NCI-H526 (cell line): ENCODE measurements around the gene SSRP1.
"Not testable (repeated sequence)": the region's sequence is repeated elsewhere in the genome, so short reads cannot be mapped to it uniquely, and the experiment has no call there.

Experiments used
- DNase-seq, 2 experiments: peaks; one replicate each; lab custom pipeline; 2025; lab: John Stamatoyannopoulos, UW

The SSRP1 gene, protein sequence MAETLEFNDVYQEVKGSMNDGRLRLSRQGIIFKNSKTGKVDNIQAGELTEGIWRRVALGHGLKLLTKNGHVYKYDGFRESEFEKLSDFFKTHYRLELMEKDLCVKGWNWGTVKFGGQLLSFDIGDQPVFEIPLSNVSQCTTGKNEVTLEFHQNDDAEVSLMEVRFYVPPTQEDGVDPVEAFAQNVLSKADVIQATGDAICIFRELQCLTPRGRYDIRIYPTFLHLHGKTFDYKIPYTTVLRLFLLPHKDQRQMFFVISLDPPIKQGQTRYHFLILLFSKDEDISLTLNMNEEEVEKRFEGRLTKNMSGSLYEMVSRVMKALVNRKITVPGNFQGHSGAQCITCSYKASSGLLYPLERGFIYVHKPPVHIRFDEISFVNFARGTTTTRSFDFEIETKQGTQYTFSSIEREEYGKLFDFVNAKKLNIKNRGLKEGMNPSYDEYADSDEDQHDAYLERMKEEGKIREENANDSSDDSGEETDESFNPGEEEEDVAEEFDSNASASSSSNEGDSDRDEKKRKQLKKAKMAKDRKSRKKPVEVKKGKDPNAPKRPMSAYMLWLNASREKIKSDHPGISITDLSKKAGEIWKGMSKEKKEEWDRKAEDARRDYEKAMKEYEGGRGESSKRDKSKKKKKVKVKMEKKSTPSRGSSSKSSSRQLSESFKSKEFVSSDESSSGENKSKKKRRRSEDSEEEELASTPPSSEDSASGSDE

DNA sequence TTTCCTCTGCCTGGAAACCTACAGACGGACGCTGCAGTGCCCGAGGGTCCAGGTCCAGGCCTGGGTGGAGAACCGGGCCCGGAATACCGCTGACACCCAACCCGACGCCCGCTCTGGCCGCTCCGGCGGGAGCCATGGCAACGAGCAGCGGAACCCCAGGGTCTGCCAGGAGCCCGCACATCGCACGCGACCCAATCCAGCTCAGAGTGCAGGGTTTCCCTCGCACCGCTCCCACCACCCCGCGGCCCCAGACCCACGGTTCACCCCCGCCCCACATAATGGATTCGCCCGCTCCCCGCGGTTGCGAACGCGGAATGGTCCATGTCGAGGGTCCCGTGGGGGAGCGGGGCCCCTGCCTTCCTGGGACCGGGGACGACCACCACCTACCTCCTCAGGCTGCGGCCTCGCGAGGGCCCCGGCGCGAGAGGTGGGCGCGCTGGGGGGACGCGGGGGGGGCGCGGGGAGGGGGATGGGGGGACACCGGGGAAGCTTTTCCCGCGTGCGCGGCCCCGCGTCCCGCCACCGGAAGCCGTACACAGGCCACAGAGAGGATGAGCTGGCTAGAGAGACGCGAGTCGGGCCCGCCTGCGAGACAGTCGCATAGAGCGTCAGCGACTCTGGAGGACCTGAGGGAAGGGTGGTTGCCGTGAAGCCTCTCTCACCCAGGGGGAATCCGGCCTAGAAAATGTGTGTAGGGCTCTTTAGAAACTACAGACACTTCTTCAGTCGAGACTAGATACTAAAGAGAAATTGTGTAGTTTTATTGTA is at the start of gene SSRP1:
SSRP1 (minus strand) TSS at position 550 of the 768 bp plus-strand sequence. CDS start 771 bp downstream, outside the sequence.
- peak; percentile 83 to 95 for DNase-seq

DNA sequence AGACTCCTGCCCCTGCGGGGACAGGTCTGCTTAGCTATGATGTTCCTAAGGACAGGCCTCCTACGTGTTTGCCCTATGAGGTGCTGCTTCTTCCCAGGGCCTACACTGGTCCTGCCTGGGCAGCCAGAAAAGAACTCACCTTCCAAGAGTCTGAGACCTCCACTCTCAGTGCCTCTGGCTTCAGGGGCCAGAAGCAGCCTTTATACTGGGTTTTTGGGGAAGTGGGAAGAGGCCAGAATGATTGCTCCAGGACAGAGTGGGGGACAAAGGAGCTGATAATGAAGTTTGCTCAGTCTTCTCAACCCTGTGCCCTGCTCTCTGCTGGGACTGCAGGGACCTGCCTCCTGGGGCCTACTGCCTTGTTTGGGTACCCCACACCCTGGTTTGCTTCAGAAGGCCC is 45.3 kb upstream of the SSRP1 start, which contains the start of gene PRG3:
PRG3 (minus strand) TSS at position 176 of the 400 bp plus-strand sequence. CDS start 442 bp downstream, outside the sequence.
- DNase-seq: no peak

GRCh38 chr11:57379732-57380131 is 44.0 kb upstream of the SSRP1 start:
- no peak for DNase-seq

GRCh38 chr11:57378186-57378585 is 42.5 kb upstream of the SSRP1 start:
- DNase-seq: no peak

DNA sequence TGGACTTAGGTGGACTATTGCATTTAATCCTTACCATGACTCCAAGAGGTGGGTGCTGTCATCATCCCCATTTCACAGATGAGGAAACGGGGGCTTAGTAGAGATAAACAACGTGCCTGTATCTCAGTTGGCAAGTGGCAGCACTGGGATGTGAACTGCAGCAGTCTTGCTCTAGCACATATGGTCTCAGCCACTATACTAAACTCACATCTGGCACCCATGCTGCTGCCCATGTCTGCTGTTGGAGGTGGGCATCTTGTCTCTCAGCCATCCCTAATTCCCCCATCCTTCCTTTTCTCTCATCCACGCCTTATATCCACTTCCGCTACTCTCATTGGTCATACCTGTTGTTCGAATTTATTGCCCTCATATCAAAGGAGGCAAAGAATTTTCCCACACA is 41.4 kb upstream of the SSRP1 start:
- DNase-seq: no peak

DNA sequence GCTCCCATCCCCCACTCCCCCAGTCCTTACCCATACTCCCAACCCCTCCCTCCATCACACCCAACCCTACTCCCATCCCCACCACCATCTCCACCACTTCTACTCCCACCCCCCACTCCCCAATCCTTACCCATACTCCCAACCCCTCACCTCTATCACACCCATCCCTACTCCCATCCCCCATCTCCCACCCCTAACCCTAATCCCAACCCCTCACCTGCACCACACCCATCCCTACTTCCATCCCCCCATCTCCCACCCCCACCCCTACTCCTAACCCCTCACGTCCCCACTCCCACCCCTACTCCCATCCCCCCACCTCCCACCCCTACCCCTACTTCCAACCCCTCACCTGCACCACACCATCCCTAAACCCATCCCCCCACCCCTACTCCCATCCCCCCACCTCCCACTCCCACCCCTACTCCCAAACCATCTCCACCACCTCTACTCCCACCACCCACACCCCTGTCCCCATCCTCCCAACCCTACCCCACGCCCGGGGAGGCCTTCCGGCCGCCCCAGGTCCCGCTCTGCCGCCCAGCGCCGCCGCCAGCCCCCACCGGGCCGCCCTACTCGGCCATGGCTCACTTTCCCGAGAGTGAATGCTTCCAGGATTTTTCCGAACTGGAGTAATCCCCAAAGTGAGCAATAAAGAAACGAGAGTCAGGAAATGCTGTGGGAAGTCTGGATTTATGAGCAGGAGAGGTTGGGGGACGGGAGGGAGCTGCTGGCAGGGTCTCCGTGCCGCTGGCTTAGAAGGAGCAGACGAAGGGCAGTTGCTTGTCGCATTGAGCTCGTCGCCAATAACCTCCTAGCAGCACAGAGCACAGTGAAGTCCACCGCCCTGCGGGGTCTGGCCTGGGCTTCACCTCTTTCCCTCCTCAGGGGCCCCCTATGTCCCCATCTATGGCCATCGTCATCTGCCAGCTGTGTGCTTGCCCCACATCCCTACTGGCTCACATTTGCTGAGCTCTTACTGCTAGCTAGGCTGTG is 40.7 kb upstream of the SSRP1 start:
- no peak for DNase-seq

DNA sequence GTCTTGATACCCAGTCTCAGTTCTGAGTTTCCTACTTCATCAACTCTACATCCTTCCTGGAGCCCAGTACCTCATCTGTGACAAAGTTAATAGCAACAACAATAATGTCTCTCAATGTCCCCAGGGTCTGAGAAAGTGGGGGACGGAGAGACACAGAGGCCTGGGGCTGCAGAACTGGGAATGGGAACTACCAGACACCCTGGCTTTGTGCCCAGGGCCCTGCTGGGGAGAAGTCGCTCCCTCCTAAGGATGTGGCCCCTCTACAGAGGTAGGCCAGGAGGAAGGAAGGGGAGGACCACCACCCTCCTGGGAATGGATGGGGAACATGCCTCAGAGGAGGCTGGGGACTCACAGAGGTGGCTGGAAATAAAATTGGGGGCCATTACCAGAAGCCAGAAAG is 39.8 kb upstream of the SSRP1 start:
- no peak for DNase-seq

GRCh38 chr11:57374966-57375365 is 39.3 kb upstream of the SSRP1 start:
- no peak for DNase-seq

DNA sequence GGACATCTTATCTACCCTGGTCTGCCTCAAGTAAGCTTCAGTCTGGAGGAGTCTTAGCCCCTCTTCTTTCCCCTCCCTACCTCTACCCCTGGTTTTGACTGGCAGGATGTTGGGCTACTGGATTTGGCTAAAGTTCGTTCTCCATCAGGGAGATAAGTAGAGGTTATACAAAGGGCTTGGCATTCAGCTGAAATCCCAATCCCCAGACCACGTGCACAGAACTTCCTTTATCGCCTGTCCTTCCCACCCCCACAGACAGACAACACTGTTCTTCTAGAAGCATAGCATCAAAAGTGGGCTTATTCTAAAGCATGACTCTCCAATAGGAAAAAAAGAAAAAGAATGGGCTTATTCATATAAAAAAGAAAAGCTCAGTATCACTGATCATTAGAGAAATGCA is 37.5 kb upstream of the SSRP1 start:
- no peak for DNase-seq

DNA sequence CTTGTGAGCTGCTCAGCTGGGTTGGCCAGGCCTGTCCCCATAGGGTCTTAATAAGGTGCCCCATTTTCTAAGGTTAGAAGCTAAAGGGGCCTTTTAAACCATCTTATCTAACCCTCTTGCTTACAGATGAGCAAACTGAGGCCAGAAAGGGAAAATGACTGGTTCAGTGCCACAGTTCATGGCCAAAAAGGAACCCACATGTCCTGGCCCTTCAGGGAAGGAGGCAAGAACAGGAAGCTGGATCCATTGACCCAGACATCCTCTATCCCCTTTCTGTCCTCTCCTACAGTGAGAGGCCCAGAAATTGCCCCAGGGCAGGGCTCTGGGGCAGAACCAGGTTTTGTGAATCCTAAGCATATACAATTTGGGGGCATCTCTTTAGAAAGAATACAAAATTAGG is 35.2 kb upstream of the SSRP1 start:
- DNase-seq: no peak

DNA sequence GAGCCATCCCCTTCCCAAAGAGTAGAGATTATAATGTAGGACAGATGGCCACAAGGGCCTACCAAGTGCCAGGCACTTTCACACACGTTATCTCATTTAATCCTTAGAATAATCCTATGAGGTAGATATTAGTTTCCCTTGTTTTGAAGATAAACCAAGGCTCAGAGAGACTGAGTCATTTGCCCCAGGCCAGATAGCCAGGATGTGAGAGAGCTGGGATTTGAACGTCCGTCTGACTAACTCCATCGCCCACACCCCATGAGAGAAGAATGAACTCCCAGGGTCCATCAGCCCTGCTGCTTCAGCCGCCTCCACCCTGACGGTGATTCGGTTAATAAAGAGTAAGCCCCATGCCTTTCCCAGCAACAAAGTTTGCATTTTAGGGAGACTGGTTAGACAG is 34.6 kb upstream of the SSRP1 start:
- no peak for DNase-seq

DNA sequence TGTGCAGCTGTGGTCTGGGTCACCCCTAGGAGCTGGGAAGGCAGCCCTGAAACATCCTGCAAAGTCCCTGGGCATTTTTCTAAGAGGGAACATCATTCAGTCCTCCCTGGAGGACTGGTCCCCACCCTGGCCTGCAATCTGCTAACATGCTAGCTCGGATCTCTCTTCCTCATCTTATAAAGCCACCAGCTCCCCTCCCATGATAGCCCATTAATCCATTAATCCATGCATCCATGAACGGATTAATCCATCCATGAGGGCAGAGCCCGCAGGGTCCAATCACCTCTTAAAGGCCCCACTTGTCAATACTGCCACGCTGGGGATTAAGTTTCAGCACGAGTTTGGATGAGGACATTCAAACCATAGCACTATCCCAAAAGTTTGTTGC is 33.1 kb upstream of the SSRP1 start:
- DNase-seq: no peak

- no peak for DNase-seq
These were observed 32.6 kb upstream of the SSRP1 start for GRCh38 chr11:57368106-57368844.

GRCh38 chr11:57364851-57365660 is 29.4 kb upstream of the SSRP1 start:
- no peak for DNase-seq

- no peak for DNase-seq
These were observed 27.7 kb upstream of the SSRP1 start for GRCh38 chr11:57363131-57364080.

DNA sequence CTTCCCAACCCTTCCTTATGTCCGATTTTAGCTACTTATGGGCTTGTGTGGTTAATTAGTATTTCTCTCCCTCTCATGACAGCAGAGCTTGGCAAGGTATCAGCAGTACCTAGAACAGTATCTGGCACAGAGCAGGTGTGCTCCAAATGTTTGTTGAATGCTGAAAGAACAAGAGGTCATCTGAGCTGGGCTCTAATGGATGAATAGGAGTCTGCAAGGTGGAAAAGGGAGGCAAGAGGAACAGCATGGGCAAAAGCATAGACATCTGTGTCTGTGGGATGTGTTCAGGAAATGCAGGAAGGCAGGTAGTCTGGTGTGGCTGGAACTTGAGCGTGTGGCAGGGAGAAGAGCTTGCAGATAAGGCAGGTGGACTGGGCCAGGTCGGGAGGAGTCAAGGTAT is 26.2 kb upstream of the SSRP1 start:
- DNase-seq: no peak

DNA sequence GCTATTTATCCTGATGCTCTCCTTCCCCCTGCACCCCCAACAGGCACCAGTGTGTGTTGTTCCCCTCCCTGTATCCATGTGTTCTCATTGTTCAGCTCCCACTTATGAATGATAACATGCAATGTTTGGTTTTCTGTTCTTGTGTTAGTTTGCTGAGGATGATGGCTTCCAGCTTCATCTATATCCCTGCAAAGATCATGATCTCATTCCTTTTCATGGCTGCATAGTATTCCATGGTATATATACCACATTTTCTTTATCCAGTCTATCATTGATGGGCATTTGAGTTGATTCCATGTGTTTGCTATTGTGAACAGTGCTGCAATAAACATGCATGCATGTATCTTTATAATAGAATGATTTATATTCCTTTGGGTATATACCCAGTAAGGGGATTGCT is 25.7 kb upstream of the SSRP1 start:
- not testable (repeated sequence) for DNase-seq

DNA sequence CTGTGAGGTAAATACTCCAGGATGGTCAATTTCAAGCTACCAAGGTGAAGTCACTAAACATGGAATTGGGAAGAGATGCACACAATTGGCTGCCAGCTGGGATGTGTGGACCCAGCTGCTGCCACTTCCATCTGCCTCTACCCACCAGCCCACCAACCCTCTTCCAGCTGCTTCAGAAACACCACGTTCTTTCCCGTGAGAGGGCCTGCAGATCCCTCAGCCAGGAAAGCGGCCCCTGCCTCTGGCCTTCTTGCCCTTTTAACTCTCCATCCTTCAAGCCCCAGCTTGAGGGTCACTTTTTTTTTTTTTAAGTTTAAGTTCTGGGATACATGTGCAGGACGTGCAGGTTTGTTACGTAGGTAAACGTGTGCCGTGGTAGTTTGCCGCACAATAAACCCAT is 25.3 kb upstream of the SSRP1 start:
- DNase-seq: no peak
